Gastrocnemius medialis (tissue), 4 donors: ENCODE data around the gene PLA2G3.

Source experiments
- POLR2A ChIP-seq, 2 donors: fragments of 450-650 bp; IDR thresholded peaks; one replicate each; pipeline ENCODE4 v1.6.1; 2017; ENCODE audit warnings: antibody characterized with exemption in 2 of 2, mild to moderate bottlenecking in 2 of 2, moderate library complexity in 2 of 2
- TF ChIP-seq, protein P1 (sequence below), 5 experiments: fragments of 450-650 bp in 3 of 5; fragments of 200-600 bp in 2 of 5; sonication (generic) in 2 of 5; IDR thresholded peaks in 4 of 5; conservative IDR thresholded peaks in 1 of 5; 1 replicate in 4 of 5; 2 replicates in 1 of 5; pipeline ENCODE4 v1.5.1; 2016 to 2019; ENCODE audit warnings: antibody characterized with exemption in 5 of 5, mild to moderate bottlenecking in 3 of 5, moderate library complexity in 3 of 5

GRCh38 chr22:31176923-31177322 lies 36.6 kb upstream of the PLA2G3 start:
- TF ChIP-seq, protein P1, sequence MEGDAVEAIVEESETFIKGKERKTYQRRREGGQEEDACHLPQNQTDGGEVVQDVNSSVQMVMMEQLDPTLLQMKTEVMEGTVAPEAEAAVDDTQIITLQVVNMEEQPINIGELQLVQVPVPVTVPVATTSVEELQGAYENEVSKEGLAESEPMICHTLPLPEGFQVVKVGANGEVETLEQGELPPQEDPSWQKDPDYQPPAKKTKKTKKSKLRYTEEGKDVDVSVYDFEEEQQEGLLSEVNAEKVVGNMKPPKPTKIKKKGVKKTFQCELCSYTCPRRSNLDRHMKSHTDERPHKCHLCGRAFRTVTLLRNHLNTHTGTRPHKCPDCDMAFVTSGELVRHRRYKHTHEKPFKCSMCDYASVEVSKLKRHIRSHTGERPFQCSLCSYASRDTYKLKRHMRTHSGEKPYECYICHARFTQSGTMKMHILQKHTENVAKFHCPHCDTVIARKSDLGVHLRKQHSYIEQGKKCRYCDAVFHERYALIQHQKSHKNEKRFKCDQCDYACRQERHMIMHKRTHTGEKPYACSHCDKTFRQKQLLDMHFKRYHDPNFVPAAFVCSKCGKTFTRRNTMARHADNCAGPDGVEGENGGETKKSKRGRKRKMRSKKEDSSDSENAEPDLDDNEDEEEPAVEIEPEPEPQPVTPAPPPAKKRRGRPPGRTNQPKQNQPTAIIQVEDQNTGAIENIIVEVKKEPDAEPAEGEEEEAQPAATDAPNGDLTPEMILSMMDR (IDR thresholded peaks at IDR 0.05 in 4 of 5, conservative IDR thresholded peaks at IDR 0.05 in 1 of 5) = no peak
- no peak for TF ChIP-seq POLR2A (IDR thresholded peaks at IDR 0.05)
